ENCODE data around the gene CBX7. TPM values are rescaled to one million over a fixed set of nuclear protein-coding genes. Genes with fewer than 3 reads are reported as not detected.

Gene CBX7
- total RNA-seq, 3 donors from 2014 or later, result 23.6 to 125 (median 29.2) TPM

DNA sequence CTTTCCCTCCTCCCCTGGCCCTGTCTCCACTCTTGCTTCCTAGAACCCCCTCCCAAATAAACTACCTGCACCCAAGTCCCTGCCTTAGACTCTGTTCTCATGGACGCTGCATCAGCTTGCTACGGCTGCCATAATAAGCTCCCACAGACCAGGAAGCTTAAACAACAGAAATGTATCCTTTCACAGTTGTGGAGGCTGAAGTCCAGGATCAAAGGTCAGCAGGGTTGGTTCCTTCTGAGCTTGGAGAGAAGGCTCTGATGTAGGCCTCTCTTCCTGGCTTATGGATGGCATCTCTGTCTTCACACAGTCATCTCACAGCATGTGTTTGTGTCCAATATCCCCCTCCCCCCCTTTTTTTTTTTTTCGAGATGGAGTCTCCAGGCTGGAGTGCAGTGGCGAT is 23.4 kb downstream of the CBX7 start:
- TF ChIP-seq, protein P1, sequence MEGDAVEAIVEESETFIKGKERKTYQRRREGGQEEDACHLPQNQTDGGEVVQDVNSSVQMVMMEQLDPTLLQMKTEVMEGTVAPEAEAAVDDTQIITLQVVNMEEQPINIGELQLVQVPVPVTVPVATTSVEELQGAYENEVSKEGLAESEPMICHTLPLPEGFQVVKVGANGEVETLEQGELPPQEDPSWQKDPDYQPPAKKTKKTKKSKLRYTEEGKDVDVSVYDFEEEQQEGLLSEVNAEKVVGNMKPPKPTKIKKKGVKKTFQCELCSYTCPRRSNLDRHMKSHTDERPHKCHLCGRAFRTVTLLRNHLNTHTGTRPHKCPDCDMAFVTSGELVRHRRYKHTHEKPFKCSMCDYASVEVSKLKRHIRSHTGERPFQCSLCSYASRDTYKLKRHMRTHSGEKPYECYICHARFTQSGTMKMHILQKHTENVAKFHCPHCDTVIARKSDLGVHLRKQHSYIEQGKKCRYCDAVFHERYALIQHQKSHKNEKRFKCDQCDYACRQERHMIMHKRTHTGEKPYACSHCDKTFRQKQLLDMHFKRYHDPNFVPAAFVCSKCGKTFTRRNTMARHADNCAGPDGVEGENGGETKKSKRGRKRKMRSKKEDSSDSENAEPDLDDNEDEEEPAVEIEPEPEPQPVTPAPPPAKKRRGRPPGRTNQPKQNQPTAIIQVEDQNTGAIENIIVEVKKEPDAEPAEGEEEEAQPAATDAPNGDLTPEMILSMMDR (IDR thresholded peaks at IDR 0.05), result no peak
- DNase-seq (peak in 2 of 3 donors; percentile 48 to 86), ATAC-seq (peak; percentile 94)
- intact Hi-C loops (cut with DNase I, micrococcal nuclease), result loop anchor here in 1 of 2 donors (10.0 kb wide), 1 partner anchor 264 kb away; no protein-coding TSS in a partner anchor
- Histone ChIP-seq H3K4me1 (ENCODE audit: low read depth) (peaks cover 17% of the 10 kb centered on the region), H3K36me3 (ENCODE audit: low read depth) (no peaks in the 10 kb centered on the region), H3K9me3 (no peaks in the 10 kb centered on the region), H3K4me3 (no peak overlapping the region)

DNA sequence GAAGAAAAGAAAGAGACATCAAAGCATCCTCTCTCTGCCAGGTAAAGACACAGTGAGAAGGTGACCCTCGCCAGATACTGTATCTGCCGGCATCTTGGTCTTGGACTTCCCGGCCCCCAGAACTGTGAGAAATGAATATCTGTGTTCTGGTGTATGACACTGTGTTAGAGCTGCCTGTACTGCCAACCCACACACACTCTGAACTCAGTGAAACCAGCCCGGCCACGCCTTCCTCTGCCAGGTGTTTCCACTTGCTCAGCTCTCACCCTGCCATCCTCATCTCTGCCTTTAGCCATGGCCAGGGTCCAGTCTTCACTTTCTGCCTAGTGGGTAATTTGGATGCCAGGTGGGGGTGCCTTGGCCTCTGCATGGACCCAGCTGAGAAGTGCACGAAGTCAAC is 24.0 kb downstream of the CBX7 start:
- H3K36me3 ChIP-seq (ENCODE audit: low read depth), result no peaks in the 10 kb centered on the region
- peaks cover 17% of the 10 kb centered on the region for H3K4me1 ChIP-seq (ENCODE audit: low read depth)
- peak; percentile 43 to 53 (median 50) for DNase-seq
- TF ChIP-seq, protein P1 (IDR thresholded peaks at IDR 0.05), result no peak
- H3K9me3 ChIP-seq, result no peaks in the 10 kb centered on the region
- peak; percentile 53 for ATAC-seq
- no peak overlapping the region for H3K4me3 ChIP-seq
- intact Hi-C loops (cut with DNase I, micrococcal nuclease), result loop anchor here in 1 of 2 donors (10.0 kb wide), 1 partner anchor 264 kb away; no protein-coding TSS in a partner anchor

DNA sequence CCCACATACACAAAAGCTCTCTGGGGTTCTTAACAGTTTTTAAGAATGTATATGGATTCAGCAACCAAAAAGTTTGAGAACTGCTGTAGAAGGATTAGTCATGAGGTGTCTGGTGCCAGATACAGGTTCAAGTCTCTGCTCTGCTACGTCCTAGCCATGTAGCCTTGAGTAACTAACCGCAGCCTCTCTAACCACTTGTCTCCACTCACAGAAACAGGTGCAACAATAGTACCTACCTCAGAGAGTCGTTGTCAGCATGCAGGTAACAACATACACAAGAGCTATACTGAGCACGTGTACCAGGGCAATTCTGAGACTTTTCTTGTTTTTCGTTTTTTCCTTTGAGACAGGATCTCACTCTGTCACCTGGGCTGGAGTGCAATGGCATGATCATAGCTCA is 26.9 kb downstream of the CBX7 start:
- Histone ChIP-seq H3K36me3 (ENCODE audit: low read depth) (no peaks in the 10 kb centered on the region), H3K9me3 (no peaks in the 10 kb centered on the region), H3K4me3 (no peak overlapping the region), H3K4me1 (ENCODE audit: low read depth) (peaks cover 11% of the 10 kb centered on the region)
- TF ChIP-seq, protein P1 (IDR thresholded peaks at IDR 0.05), result no peak
- intact Hi-C loops (cut with DNase I, micrococcal nuclease), result loop anchor here in 1 of 2 donors (10.0 kb wide), 1 partner anchor 261 kb away; no protein-coding TSS in a partner anchor
- DNase-seq (no peak), ATAC-seq (no peak)

DNA sequence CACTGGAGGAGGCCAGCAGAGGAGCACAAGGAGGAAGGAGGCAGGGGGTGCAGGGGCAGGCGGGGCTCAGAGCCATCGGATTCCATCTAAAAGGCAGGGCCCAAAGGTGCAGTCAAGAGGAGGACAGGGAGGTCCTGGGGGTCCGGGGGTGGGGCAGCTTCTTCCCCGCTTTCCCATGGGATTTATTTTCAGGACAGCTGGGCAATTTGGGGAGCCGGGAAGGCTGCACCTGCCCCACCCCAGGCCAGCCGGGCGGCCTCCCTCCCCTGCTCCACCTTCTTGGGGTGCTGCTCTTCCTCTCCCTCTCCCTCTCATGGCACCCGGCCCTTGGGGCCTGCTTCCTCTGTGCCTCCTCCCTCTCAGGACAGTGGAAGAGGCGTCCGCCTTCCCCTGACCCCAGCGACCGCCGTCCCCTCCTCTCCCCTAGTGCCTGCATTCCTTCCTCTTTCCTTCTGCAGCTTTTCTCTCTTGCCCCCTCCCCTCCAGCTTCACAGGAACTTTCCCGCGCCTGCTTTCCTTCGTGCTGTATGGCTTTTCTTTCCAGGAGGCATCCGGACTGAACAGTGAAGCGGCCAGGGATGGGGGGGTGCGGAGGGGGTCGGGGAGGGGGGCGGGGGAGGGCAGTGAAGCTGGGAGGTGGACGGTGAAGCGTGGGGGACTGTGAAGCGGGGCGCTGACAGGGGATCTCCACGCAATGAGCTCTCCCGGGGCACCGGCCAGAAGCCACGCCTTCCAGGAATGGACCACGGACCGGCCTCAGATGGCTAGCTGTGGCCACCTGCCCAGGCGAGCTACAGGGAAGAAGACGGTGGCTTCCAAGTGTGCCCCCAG is 28.5 kb downstream of the CBX7 start:
- ATAC-seq (no peak), DNase-seq (no peak)
- Histone ChIP-seq H3K4me3 (no peak overlapping the region), H3K4me1 (ENCODE audit: low read depth) (peaks cover 8% of the 10 kb centered on the region), H3K9me3 (no peaks in the 10 kb centered on the region), H3K36me3 (ENCODE audit: low read depth) (no peaks in the 10 kb centered on the region)
- TF ChIP-seq, protein P1 (IDR thresholded peaks at IDR 0.05), result no peak
- intact Hi-C loops (cut with DNase I, micrococcal nuclease), result loop anchor here (5.0 to 10.0 kb wide), 2 partner anchors 117 to 259 kb away; no protein-coding TSS in a partner anchor

DNA sequence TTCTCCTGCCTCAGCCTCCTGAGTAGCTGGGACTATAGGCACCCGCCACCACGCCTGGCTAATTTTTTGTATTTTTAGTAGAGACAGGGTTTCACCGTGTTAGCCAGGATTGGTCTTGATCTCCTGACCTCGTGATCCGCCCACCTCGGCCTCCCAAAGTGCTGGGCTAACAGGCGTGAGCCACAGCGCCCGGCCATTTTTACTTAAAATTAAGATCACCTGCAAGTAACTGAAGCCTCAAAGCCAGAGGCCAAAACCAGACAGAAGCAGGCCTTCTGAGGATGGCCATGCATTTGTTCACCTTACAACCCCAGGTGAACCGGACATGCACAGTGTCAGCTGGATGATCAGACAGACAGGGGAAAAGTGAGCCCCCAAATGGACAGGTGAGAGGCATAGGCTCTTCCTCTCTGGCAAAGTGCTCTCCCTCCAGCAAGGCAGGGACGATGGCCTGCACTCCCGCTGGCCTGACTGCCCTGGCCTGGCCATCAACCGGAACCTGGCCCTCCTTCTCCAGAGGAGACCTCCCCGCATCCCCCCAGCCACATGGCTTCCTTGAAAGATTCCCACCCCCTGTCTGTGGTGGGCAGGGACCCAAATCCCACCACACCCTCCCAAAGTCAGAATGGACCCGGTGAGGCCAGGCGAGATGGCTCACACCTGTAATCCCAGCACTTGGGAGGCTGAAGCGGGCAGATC is 29.6 kb downstream of the CBX7 start:
- Histone ChIP-seq H3K9me3 (no peaks in the 10 kb centered on the region), H3K4me3 (no peak overlapping the region), H3K4me1 (ENCODE audit: low read depth) (peaks cover under 1% of the 10 kb centered on the region), H3K36me3 (ENCODE audit: low read depth) (no peaks in the 10 kb centered on the region)
- ATAC-seq (no peak), DNase-seq (no peak)
- intact Hi-C loops (cut with DNase I, micrococcal nuclease), result loop anchor here (5.0 to 10.0 kb wide), 2 partner anchors 116 to 258 kb away; no protein-coding TSS in a partner anchor
- TF ChIP-seq, protein P1 (IDR thresholded peaks at IDR 0.05), result no peak

All from mucosa of descending colon (tissue), 3 donors.